Measurements from ENCODE around the gene OLFM2. TPM values are rescaled to one million over a fixed set of nuclear protein-coding genes. Genes with fewer than 3 reads are reported as not detected.

The OLFM2 gene
- total and polyA plus RNA-seq, 2 of the 4 experiments (the other 2 are of a cell fraction) = 2.7 to 5.1 TPM

- 0% methylated on average over 41 of the region's 82 CpGs; no CpG with 5 or more reads in 1 of the 2 experiments for WGBS, 2 experiments (ENCODE audit: extremely low coverage in 2 of 2, insufficient read length in 1 of 2)
- POLR2A ChIA-PET (ENCODE audit: unreplicated experiment) = interaction anchor here (0.6 kb wide), 3 partner anchors 9 to 143 kb away, joined by 3 to 15 read pairs (median 4); partner anchors contain the start of gene UBL5
- TF ChIP-seq USF2 (IDR thresholded peaks at IDR 0.05; ENCODE audit: low read depth, low read length) (no peak), POLR2A (IDR thresholded peaks at IDR 0.05; ENCODE audit: low read depth, low read length) (peak; percentile 96), MAZ (IDR thresholded peaks at IDR 0.05; ENCODE audit: borderline replicate concordance, low read depth, low read length) (peak; percentile 92), SMC3 (IDR thresholded peaks at IDR 0.05; ENCODE audit: low read depth, low read length) (no peak), BHLHE40 (IDR thresholded peaks at IDR 0.05; ENCODE audit: low read depth, low read length) (no peak), CHD1 (IDR thresholded peaks at IDR 0.05; ENCODE audit: low read depth, low read length) (no peak), NFE2L2 (IDR thresholded peaks at IDR 0.05; ENCODE audit: low read depth, low read length) (no peak), MXI1 (IDR thresholded peaks at IDR 0.05; ENCODE audit: borderline replicate concordance, low read depth, low read length) (peak; percentile 80; the same call in 1 of the 2 replicates), RFX5 (IDR thresholded peaks at IDR 0.05; ENCODE audit: low read depth, low read length) (no peak), RAD21 (IDR thresholded peaks at IDR 0.05; ENCODE audit: low read length) (no peak)
- TF ChIP-seq, protein P1, sequence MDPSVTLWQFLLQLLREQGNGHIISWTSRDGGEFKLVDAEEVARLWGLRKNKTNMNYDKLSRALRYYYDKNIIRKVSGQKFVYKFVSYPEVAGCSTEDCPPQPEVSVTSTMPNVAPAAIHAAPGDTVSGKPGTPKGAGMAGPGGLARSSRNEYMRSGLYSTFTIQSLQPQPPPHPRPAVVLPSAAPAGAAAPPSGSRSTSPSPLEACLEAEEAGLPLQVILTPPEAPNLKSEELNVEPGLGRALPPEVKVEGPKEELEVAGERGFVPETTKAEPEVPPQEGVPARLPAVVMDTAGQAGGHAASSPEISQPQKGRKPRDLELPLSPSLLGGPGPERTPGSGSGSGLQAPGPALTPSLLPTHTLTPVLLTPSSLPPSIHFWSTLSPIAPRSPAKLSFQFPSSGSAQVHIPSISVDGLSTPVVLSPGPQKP (IDR thresholded peaks at IDR 0.05; ENCODE audit: borderline replicate concordance, low read depth, low read length) = no peak
Observed at GRCh38 chr19:9818734-9819595, 117.3 kb downstream of the OLFM2 start, which contains the start of gene FBXL12. TSS of gene FBXL12 (minus strand) at chr19:9819079. CDS start at chr19:9818813, 266 bp downstream.

More at GRCh38 chr19:9818734-9819595, 117.3 kb downstream of the OLFM2 start, which contains the start of gene FBXL12:
- Histone ChIP-seq H3K9ac (ENCODE audit: low read depth, low read length) (peak within 1 kb of the TSS; percentile 77), H3K9me3 (ENCODE audit: control insufficient read depth, insufficient read depth, low read length) (no peaks in the 10 kb centered on the region), H2BK20ac (ENCODE audit: low read depth, low read length) (no peak within 1 kb of the TSS), H4K20me1 (ENCODE audit: insufficient read depth, low read length) (peaks cover 4% of the 10 kb centered on the region), H3K14ac (replicated peaks; ENCODE audit: low read depth, low read length) (peak within 1 kb of the TSS; percentile 99), H2BK15ac (ENCODE audit: low read depth, low read length) (peak within 1 kb of the TSS; percentile 10; the same call in 1 of the 3 replicates), H3K79me1 (ENCODE audit: low read depth in 1 of 2, low read length in 2 of 2) (peaks cover 6 to 37% of the 10 kb centered on the region in 2 experiments; a peak in 3 of 4 replicates), H3K4me2 (ENCODE audit: low read depth, low read length) (peak within 1 kb of the TSS; percentile 98), H3K27me3 (ENCODE audit: control insufficient read depth, insufficient read depth, low read length) (no peaks in the 10 kb centered on the region), H2BK120ac (ENCODE audit: low read depth, low read length) (peak within 1 kb of the TSS; percentile 92), H2AK5ac (ENCODE audit: low read depth, low read length) (peak within 1 kb of the TSS; percentile 71), H3K4ac (ENCODE audit: low read depth, low read length) (peak within 1 kb of the TSS; percentile 98), H2BK5ac (ENCODE audit: low read depth, low read length, poor library complexity, severe bottlenecking) (peak within 1 kb of the TSS; percentile 96), H2AK9ac (replicated peaks; ENCODE audit: low read depth, low read length, poor library complexity) (peak within 1 kb of the TSS; percentile 99), H4K5ac (ENCODE audit: low read depth, low read length) (peak within 1 kb of the TSS; percentile 90), H3K18ac (ENCODE audit: low read depth, low read length) (peak within 1 kb of the TSS; percentile 89), H3K9me1 (ENCODE audit: insufficient read depth, low read length) (peaks cover 2% of the 10 kb centered on the region; the same call in 1 of the 2 replicates), H2AFZ (replicated peaks; ENCODE audit: low read length, poor library complexity) (peak within 1 kb of the TSS; percentile 100), H3K23ac (ENCODE audit: low read depth, low read length) (peak within 1 kb of the TSS; percentile 97), H3K36me3 (ENCODE audit: control insufficient read depth, insufficient read depth, low read length) (no peaks in the 10 kb centered on the region), H3K4me1 (ENCODE audit: control insufficient read depth, insufficient read depth, low read length) (0 out of 2 replicates have a peak, but pooled peaks cover 2% of the 10 kb centered on the region), H3K27ac (ENCODE audit: insufficient read depth, low read length) (peak within 1 kb of the TSS; percentile 94), H4K91ac (ENCODE audit: insufficient read depth, low read depth, low read length) (peak within 1 kb of the TSS; percentile 94), H3K56ac (ENCODE audit: extremely low read depth, insufficient read depth, low read length) (peak within 1 kb of the TSS; percentile 55), H4K8ac (ENCODE audit: low read depth in 2 of 2, low read length in 2 of 2) (peak within 1 kb of the TSS; percentile 64 to 99), H3K4me3 (ENCODE audit: insufficient read depth, low read depth, low read length) (peak within 1 kb of the TSS; percentile 89)
- ATAC-seq (ENCODE audit: low read depth) = peak; percentile 92
- peak; percentile 99 for DNase-seq
- CTCF ChIA-PET = no interaction called here
- dilution Hi-C loops (cut with HindIII; ENCODE audit: low sequenced_read_pairs, unreplicated experiment) (no loop called here), in situ Hi-C loops (cut with MboI; ENCODE audit: low sequenced_read_pairs) (no loop called here), intact Hi-C loops (cut with micrococcal nuclease) (no loop called here)
- BruUV-seq (replicated peaks) = no TSS peak
